Activated T-cell treated with anti-CD3 and anti-CD28 coated beads for 4 hours (primary cell): ENCODE data around the gene NUMBL.

Experiments used
- DNase-seq: peaks from one replicate; pipeline ENCODE4 v3.0.0-alpha.2; 2020

NUMBL gene

DNA sequence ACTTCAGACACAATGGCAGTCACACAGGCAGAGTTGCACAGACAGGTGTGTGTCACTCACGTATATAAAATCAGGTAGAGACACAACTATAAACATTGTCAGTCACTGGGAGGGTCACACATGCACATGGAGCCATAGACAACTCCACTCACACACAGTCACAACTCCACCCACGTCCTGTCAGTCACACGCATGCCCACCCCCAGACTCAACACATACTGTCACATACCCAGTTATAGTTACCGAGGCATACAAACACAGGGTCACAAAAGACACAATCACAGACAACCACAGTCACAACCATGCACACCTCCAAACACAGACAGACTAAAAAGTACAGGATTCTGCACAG, 1.5 kb downstream of the NUMBL start:
- no peak for DNase-seq

DNA sequence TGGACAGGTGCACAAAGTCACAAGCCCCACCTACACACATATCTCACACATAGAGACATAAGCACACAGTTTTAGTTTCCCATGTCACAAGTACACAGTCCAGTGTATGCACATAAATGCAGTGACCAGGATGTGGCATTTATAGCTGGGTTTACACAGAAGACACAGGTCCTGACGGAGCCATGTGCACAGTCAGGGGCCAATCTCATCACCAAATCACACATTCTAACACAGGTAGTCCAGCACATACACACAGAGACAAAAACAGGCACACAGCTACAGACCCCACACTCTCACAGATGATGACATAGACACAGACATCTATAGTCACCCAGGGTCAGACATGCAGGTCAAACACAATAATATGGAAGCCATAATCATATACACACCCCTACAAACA, 2.1 kb downstream of the NUMBL start:
- DNase-seq = no peak

DNA sequence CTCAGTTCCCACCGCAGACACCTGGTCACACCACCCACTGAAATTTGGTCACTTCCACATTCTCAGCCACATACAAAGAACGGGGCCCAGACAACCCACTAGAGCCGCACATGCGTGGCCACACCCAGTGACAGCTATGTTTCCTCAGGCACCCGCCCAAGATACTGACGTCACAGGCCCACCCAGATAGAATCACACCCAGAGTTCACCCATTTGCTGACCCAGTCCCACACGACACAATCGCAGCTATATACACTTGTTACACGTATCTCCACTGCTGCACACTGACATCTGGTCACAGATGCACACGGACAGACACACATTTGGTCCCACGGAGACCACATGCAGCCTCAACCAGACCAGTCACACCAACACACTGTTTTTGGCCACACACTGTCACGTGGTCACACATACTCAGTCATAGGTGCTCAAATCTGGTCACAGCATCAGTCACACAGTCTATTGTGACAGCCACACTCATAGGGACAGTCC, 2.9 kb downstream of the NUMBL start:
- no peak for DNase-seq

DNA sequence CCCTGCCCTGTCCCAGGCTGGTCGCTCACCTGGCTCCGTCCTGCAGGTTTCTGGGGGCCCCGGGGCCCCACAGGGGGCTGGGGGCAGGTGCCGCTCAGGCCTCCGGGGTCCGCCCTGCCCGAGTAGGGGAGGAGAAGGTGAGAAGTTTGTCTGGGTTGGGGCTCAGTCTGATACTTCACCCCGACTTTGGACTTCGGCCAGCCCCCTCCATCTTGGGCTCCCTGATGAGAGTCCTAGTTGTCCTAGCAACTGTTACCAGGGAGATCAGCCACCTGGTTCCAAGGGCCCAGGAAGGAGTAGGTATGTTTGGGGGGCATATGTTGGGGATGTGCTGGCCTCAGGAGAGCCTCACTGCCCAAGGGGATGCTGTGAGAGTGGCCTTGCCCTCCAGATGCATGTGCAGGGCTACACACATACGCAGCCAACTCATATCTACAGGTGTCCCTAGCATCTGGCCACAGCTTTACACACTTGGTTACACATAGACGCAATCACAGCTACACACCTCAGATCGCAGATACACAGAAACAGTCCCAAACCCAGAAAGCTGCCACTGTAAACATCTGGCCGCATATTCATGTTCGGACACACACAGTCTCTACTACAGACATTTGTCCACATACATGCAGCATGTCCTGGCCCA, 3.4 kb downstream of the NUMBL start:
- DNase-seq = no peak

- no peak for DNase-seq
These were observed 4.9 kb downstream of the NUMBL start for GRCh38 chr19:40685563-40685962.

- DNase-seq = no peak
These were observed 5.4 kb downstream of the NUMBL start for GRCh38 chr19:40685016-40685526.

GRCh38 chr19:40684280-40684679, 6.2 kb downstream of the NUMBL start:
- DNase-seq = no peak

GRCh38 chr19:40683437-40683836, 7.0 kb downstream of the NUMBL start:
- DNase-seq = no peak

GRCh38 chr19:40682431-40682964, 8.0 kb downstream of the NUMBL start:
- DNase-seq = no peak

DNA sequence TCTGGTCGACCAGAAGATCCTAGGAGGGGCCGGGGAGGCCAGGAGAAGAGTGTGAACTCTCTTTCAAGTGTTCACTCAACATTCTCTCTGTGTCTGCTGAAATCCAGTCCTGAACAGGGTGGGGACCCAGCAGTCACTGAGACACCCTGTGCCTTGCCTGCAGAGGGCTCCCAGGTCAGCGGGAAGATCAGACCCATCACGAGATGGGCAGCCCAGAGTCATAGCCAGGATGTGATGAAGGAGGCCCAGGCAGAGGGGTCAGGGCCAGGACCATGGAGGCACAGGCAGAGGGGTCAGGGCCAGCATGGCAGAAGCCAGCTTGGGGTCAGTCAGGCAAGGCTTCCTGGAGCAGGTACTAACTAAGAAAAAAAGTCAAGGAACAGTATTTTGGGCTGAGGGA, 9.4 kb downstream of the NUMBL start:
- DNase-seq = no peak

DNA sequence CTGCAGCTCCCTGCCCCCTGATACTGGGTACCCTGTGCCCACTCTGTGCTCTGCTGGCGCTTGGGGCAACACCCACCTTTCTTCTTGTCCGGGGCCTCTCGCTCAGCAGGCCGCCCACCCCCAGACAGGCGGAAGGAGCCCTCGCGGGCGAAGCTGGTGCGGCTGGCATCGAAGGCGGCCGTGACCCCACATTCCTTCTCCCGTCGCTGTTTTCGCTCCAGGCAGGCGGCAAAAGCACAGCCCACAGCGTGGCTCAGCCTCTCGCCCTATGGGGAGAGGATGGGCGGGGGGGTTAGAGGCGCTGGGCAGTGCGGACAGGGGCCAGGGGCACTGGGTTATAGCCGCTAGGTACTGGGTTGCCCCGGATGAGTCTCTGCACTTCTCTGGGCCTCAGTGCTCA, 13.3 kb downstream of the NUMBL start:
- no peak for DNase-seq

- DNase-seq = no peak
These were observed 16.2 kb downstream of the NUMBL start for GRCh38 chr19:40674291-40674690.

DNA sequence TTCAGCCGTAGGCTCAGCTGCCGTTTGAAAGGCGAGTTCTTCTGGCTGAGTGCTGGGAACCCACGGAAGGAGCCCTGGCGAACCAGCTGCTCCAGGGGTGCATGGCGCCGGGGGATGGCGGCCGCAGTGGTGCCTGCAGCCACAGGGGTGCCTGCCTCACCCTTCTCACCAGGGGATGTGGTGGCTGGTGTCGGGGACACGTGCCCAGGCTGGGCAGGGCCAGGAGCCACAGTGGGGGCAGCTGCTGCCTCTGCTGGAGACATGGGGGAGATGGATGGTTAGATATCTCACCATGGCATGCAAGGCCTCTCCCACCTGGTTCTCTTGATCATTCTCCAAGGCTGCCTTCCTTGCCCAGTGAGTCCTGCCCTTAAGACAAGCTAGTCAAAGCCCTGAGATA, 17.1 kb downstream of the NUMBL start:
- DNase-seq = no peak

GRCh38 chr19:40672573-40673299, 17.7 kb downstream of the NUMBL start:
- DNase-seq = no peak

DNA sequence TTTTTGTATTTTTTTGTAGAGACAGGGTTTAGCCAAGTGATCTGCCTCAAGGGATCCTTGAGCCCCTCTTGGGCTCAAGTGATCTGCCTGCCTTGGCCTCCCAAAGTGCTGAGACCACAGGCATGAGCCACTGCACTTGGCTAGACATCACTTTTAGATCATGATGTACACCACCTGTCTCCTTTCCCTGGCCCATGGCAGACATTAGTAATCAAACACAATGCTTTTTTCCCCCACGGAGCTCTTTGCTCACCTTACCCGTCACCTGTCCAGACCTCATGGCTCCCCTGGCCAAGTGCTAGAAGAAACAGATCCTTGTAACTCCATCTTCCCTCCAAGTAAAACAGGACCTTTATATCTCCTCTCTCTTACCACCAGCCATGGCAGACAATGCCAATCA, 18.4 kb downstream of the NUMBL start:
- no peak for DNase-seq

- no peak for DNase-seq
These were observed 19.0 kb downstream of the NUMBL start for GRCh38 chr19:40671404-40671803.

- no peak for DNase-seq
These were observed 21.3 kb downstream of the NUMBL start for GRCh38 chr19:40668991-40669614.

GRCh38 chr19:40667602-40668001, 22.8 kb downstream of the NUMBL start:
- no peak for DNase-seq

GRCh38 chr19:40666803-40667438, 23.5 kb downstream of the NUMBL start:
- no peak for DNase-seq

- DNase-seq = no peak
These were observed 26.5 kb downstream of the NUMBL start for GRCh38 chr19:40663695-40664692.

GRCh38 chr19:40662925-40663694, 27.3 kb downstream of the NUMBL start:
- DNase-seq = peak; percentile 89
